ENCODE results near the gene MCAM. TPM values are rescaled to one million over a fixed set of nuclear protein-coding genes. Genes with fewer than 3 reads are reported as not detected.

MCAM gene
- total RNA-seq, 1 donor from 2014 or later, result 25.0 TPM

DNA sequence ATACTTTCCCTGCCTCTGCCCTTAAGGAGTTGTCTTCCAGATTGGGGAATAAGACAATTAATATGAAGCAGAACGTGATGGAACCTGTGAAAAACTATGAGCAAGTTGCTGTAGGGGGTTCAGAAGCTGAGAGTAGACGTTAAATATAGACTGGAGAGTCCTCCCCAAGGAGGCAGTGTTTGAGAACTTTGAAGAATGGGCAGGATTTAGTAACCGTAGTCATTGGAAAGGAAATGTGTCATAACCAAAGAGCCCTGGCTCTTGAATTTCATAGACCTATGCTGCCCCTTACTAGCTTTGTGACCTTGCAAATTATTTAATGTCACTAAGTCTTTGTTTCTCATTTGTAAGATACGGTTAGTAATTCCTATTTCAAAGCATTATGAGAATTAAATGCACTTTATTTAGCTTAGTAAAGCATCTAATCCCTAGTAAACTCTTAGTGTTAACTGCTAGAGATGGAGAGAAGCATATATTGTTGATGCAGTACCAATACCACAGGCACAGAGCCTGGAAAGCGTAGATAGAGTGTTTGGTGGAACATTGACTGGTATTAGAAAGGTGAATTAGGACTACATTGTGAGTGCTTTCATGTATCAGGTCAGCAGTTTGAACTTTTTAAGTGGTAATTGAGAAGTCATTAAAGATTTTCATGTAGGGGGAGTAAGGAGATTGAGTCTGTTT, 54.1 kb downstream of the MCAM start:
- peak; percentile 25 for ATAC-seq

DNA sequence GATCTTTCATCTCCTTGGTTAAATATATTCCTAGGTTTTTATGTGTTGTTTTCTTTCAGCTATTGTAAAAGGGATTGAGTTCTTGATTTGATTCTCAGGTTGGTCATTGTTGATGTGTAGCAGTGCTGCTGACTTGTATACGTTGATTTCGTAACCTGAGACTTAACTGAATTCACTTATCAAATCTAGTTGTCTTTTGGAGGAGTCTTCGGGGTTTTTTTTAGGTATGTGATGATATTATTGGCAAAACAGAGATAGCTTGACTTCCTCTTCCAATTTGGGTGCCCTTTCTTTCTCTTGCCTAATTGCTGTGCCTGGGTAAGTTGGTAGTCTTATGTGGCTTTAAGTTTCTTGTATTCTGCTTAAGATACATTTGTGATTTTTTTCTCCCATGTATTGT, 57.9 kb downstream of the MCAM start:
- no peak for ATAC-seq

Other genes starting within 250 kb of the MCAM start
- 17.8 TPM for gene VPS11, start 249.3 kb downstream of the MCAM start, total RNA-seq
- gene HMBS, start 232.2 kb downstream of the MCAM start, total RNA-seq, result 23.7 TPM
- 36.3 TPM for gene DPAGT1, start 215.3 kb downstream of the MCAM start, total RNA-seq
- gene C2CD2L, start 209.8 kb downstream of the MCAM start, total RNA-seq, result 6.5 TPM
- 13.2 TPM for gene HINFP, start 195.6 kb downstream of the MCAM start, total RNA-seq
- 0.52 TPM for gene ABCG4, start 168.1 kb downstream of the MCAM start, total RNA-seq
- gene NLRX1, start 148.4 kb downstream of the MCAM start, total RNA-seq, result 60.3 TPM
- not detected for gene NHERF4, start 131.7 kb downstream of the MCAM start, total RNA-seq
- 11.0 TPM for gene CBL, start 110.8 kb downstream of the MCAM start, total RNA-seq
- 22.2 TPM for gene RNF26, start 17.4 kb upstream of the MCAM start, total RNA-seq
- gene C1QTNF5, start 23.8 kb upstream of the MCAM start, total RNA-seq, result 2.0 TPM
- gene MFRP, start 29.6 kb upstream of the MCAM start, total RNA-seq, result not detected
- gene USP2, start 64.6 kb upstream of the MCAM start, total RNA-seq, result 2.8 TPM
- gene THY1, start 106.0 kb upstream of the MCAM start, total RNA-seq, result 3.6 TPM